ENCODE results near the gene PIK3C2A.
"Not testable (repeated sequence)": the region's sequence is repeated elsewhere in the genome, so short reads cannot be mapped to it uniquely, and the experiment has no call there.

The PIK3C2A gene

GRCh38 chr11:17228186-17228925 is 20.6 kb upstream of the PIK3C2A start:
- not testable (repeated sequence) for H3K36me3 Mint-ChIP-seq (ENCODE audit: low read depth); H3K9me3 Mint-ChIP-seq; H3K4me3 Mint-ChIP-seq; H3K27ac Mint-ChIP-seq
- Mint-ChIP-seq H3K27me3 (ENCODE audit: low read depth) (peaks cover 34% of the 10 kb centered on the region), H3K4me1 (ENCODE audit: low read depth) (peaks cover 14% of the 10 kb centered on the region)

- no peaks in the 10 kb centered on the region for H3K9me3 Mint-ChIP-seq
- H3K27me3 Mint-ChIP-seq (ENCODE audit: low read depth), result peaks cover 23% of the 10 kb centered on the region
- H3K4me1 Mint-ChIP-seq (ENCODE audit: low read depth), result no peaks in the 10 kb centered on the region
- no peaks in the 10 kb centered on the region for H3K36me3 Mint-ChIP-seq (ENCODE audit: low read depth)
- H3K4me3 Mint-ChIP-seq, result no peak overlapping the region
- H3K27ac Mint-ChIP-seq, result no peak overlapping the region
These were observed 16.9 kb upstream of the PIK3C2A start for GRCh38 chr11:17224727-17225126.

- H3K27ac Mint-ChIP-seq, result no peak overlapping the region
- no peaks in the 10 kb centered on the region for H3K4me1 Mint-ChIP-seq (ENCODE audit: low read depth)
- no peaks in the 10 kb centered on the region for H3K9me3 Mint-ChIP-seq
- H3K4me3 Mint-ChIP-seq, result no peak overlapping the region
- no peaks in the 10 kb centered on the region for H3K36me3 Mint-ChIP-seq (ENCODE audit: low read depth)
- H3K27me3 Mint-ChIP-seq (ENCODE audit: low read depth), result peaks cover 22% of the 10 kb centered on the region
These were observed 14.2 kb upstream of the PIK3C2A start for GRCh38 chr11:17221968-17222367.

GRCh38 chr11:17219016-17219415 is 11.2 kb upstream of the PIK3C2A start:
- Mint-ChIP-seq H3K9me3 (peaks cover 5% of the 10 kb centered on the region), H3K4me1 (ENCODE audit: low read depth) (no peaks in the 10 kb centered on the region), H3K27ac (no peak overlapping the region), H3K27me3 (ENCODE audit: low read depth) (peaks cover 10% of the 10 kb centered on the region), H3K36me3 (ENCODE audit: low read depth) (no peaks in the 10 kb centered on the region), H3K4me3 (no peak overlapping the region)

- Mint-ChIP-seq H3K4me3 (no peak overlapping the region), H3K4me1 (ENCODE audit: low read depth) (no peaks in the 10 kb centered on the region), H3K9me3 (peaks cover 9% of the 10 kb centered on the region), H3K36me3 (ENCODE audit: low read depth) (no peaks in the 10 kb centered on the region), H3K27me3 (ENCODE audit: low read depth) (peaks cover 11% of the 10 kb centered on the region), H3K27ac (no peak overlapping the region)
These were observed 10.6 kb upstream of the PIK3C2A start for GRCh38 chr11:17218403-17218802.

GRCh38 chr11:17217401-17217800 is 9.6 kb upstream of the PIK3C2A start:
- peaks cover 7% of the 10 kb centered on the region for H3K27me3 Mint-ChIP-seq (ENCODE audit: low read depth)
- H3K9me3 Mint-ChIP-seq, result peaks cover 9% of the 10 kb centered on the region
- H3K4me1 Mint-ChIP-seq (ENCODE audit: low read depth), result no peaks in the 10 kb centered on the region
- no peaks in the 10 kb centered on the region for H3K36me3 Mint-ChIP-seq (ENCODE audit: low read depth)
- H3K4me3 Mint-ChIP-seq, result no peak overlapping the region
- H3K27ac Mint-ChIP-seq, result no peak overlapping the region

- Mint-ChIP-seq H3K27me3 (ENCODE audit: low read depth) (peaks cover 4% of the 10 kb centered on the region), H3K4me3 (no peak overlapping the region), H3K36me3 (ENCODE audit: low read depth) (no peaks in the 10 kb centered on the region), H3K27ac (no peak overlapping the region), H3K9me3 (peaks cover 9% of the 10 kb centered on the region), H3K4me1 (ENCODE audit: low read depth) (peaks cover 5% of the 10 kb centered on the region)
These were observed 6.6 kb upstream of the PIK3C2A start for GRCh38 chr11:17214338-17214737.

- no peak overlapping the region for H3K27ac Mint-ChIP-seq
- peaks cover 4% of the 10 kb centered on the region for H3K36me3 Mint-ChIP-seq (ENCODE audit: low read depth)
- H3K27me3 Mint-ChIP-seq (ENCODE audit: low read depth), result peaks cover 4% of the 10 kb centered on the region
- peaks cover 9% of the 10 kb centered on the region for H3K9me3 Mint-ChIP-seq
- peaks cover 27% of the 10 kb centered on the region for H3K4me1 Mint-ChIP-seq (ENCODE audit: low read depth)
- no peak overlapping the region for H3K4me3 Mint-ChIP-seq
These were observed 3.5 kb upstream of the PIK3C2A start for GRCh38 chr11:17211286-17211685.

GRCh38 chr11:17209939-17210245 is 2.1 kb upstream of the PIK3C2A start:
- H3K27me3 Mint-ChIP-seq (ENCODE audit: low read depth), result peaks cover 4% of the 10 kb centered on the region
- no peak overlapping the region for H3K27ac Mint-ChIP-seq
- peaks cover 9% of the 10 kb centered on the region for H3K9me3 Mint-ChIP-seq
- H3K4me3 Mint-ChIP-seq, result no peak overlapping the region
- peaks cover 4% of the 10 kb centered on the region for H3K36me3 Mint-ChIP-seq (ENCODE audit: low read depth)
- H3K4me1 Mint-ChIP-seq (ENCODE audit: low read depth), result peaks cover 29% of the 10 kb centered on the region

- Mint-ChIP-seq H3K27ac (peak overlapping the region; percentile 97), H3K27me3 (ENCODE audit: low read depth) (no peaks in the 10 kb centered on the region), H3K4me1 (ENCODE audit: low read depth) (peaks cover 34% of the 10 kb centered on the region)
These were observed 642 bp upstream of the PIK3C2A start for GRCh38 chr11:17208257-17208999.

GRCh38 chr11:17206463-17206862 is 1.3 kb downstream of the PIK3C2A start:
- Mint-ChIP-seq H3K9me3 (no peaks in the 10 kb centered on the region), H3K27ac (peak overlapping the region; percentile 97), H3K4me3 (peak overlapping the region; percentile 99), H3K36me3 (ENCODE audit: low read depth) (peaks cover 4% of the 10 kb centered on the region), H3K4me1 (ENCODE audit: low read depth) (peaks cover 36% of the 10 kb centered on the region), H3K27me3 (ENCODE audit: low read depth) (no peaks in the 10 kb centered on the region)

More at GRCh38 chr11:17208257-17208999, 642 bp upstream of the PIK3C2A start:
- H3K4me3 Mint-ChIP-seq, result peak overlapping the region; percentile 99
- H3K9me3 Mint-ChIP-seq, result no peaks in the 10 kb centered on the region
- peaks cover 4% of the 10 kb centered on the region for H3K36me3 Mint-ChIP-seq (ENCODE audit: low read depth)

- no peaks in the 10 kb centered on the region for H3K9me3 Mint-ChIP-seq
- H3K27ac Mint-ChIP-seq, result no peak overlapping the region
- H3K4me3 Mint-ChIP-seq, result no peak overlapping the region
- H3K4me1 Mint-ChIP-seq (ENCODE audit: low read depth), result no peaks in the 10 kb centered on the region
- H3K36me3 Mint-ChIP-seq (ENCODE audit: low read depth), result peaks cover 17% of the 10 kb centered on the region
- no peaks in the 10 kb centered on the region for H3K27me3 Mint-ChIP-seq (ENCODE audit: low read depth)
These were observed 10.3 kb downstream of the PIK3C2A start for GRCh38 chr11:17197431-17197898.

- Mint-ChIP-seq H3K36me3 (ENCODE audit: low read depth) (peaks cover 8% of the 10 kb centered on the region), H3K27me3 (ENCODE audit: low read depth) (no peaks in the 10 kb centered on the region), H3K4me3 (no peak overlapping the region), H3K27ac (no peak overlapping the region), H3K9me3 (no peaks in the 10 kb centered on the region), H3K4me1 (ENCODE audit: low read depth) (peaks cover 2% of the 10 kb centered on the region)
These were observed 19.1 kb downstream of the PIK3C2A start for GRCh38 chr11:17188675-17189074.

- Mint-ChIP-seq H3K4me3 (no peak overlapping the region), H3K27me3 (ENCODE audit: low read depth) (no peaks in the 10 kb centered on the region), H3K9me3 (no peaks in the 10 kb centered on the region), H3K4me1 (ENCODE audit: low read depth) (peaks cover 2% of the 10 kb centered on the region), H3K27ac (no peak overlapping the region), H3K36me3 (ENCODE audit: low read depth) (peaks cover 4% of the 10 kb centered on the region)
These were observed 20.7 kb downstream of the PIK3C2A start for GRCh38 chr11:17186932-17187692.

Measured in T-helper 1 cell treated with Interleukin-12 subunit alpha and Interleukin-12 subunit beta and Interleukin-4 antibody, amounts not matched to agents 30 μg/mL and 1 μg/mL, for 36 hours (primary cell).